Left lung (tissue), 10 donors: ENCODE data around the gene ARHGAP10. TPM values are rescaled to one million over a fixed set of nuclear protein-coding genes. Genes with fewer than 3 reads are reported as not detected.

ENCODE experiments used
- ATAC-seq: fragments of 200-7000 bp; cut with Tn5 transposase; one replicate; pipeline ENCODE4 v1.9.1; 2020; ENCODE audit warnings: moderate library complexity
- DNase-seq, 4 donors: peaks; one replicate each; pipeline ENCODE4 v3.0.0-alpha.2; 2013 to 2020
- H3K27ac ChIP-seq, 2 donors: fragments of 200-600 bp; sonication (generic) in 1 of 2; one replicate each; pipeline versions ENCODE4 v1.5.0 to v1.8.0; 2020 to 2021
- H3K27me3 ChIP-seq, 2 donors: fragments of 200-600 bp; sonication (generic) in 1 of 2; one replicate each; pipeline versions ENCODE4 v1.5.0 to v1.8.0; 2020 to 2021
- H3K36me3 ChIP-seq, 2 donors: fragments of 200-600 bp; sonication (generic) in 1 of 2; one replicate each; pipeline versions ENCODE4 v1.5.0 to v1.8.0; 2020 to 2021
- H3K4me1 ChIP-seq, 2 donors: fragments of 200-600 bp; one replicate each; pipeline ENCODE4 v1.8.0; 2021
- H3K4me3 ChIP-seq, 2 donors: fragments of 200-600 bp; sonication (generic) in 1 of 2; one replicate each; pipeline versions ENCODE4 v1.5.0 to v1.8.0; 2020 to 2021; ENCODE audit warnings: mild to moderate bottlenecking in 1 of 2
- H3K9me3 ChIP-seq, 2 donors: fragments of 200-600 bp; sonication (generic) in 1 of 2; one replicate each; pipeline versions ENCODE4 v1.5.0 to v1.8.0; 2020 to 2021
- intact Hi-C, 2 donors: fragments of 100-400 bp; cut with DNase I; formaldehyde crosslinking; loops; one replicate each; pipeline versions ENCODE4 v1.11.2 to v1.14.2; 2022
- polyA plus RNA-seq, 6 donors: library from polyadenylated mRNA; unstranded; fragments of 120-200 nt; gene quantifications; one replicate each; pipeline ENCODE4 v1.2.1, GENCODE V29; 2013; ENCODE audit not compliant: insufficient read length in 6 of 6
- total RNA-seq, 2 donors: library from RNA; stranded (reverse); fragmentation: NEBNext Ultra II Directional; extraction: Animal tissue kit (Norgen Biotek cat#: 25700); gene quantifications; one replicate each; pipeline ENCODE4 v1.2.1, GENCODE V29; 2021
- TF ChIP-seq, protein P1 (sequence below), 2 donors: fragments of 200-600 bp; sonication (generic) in 1 of 2; IDR thresholded peaks; one replicate each; pipeline versions ENCODE4 v1.5.0 to v1.8.0; 2021; ENCODE audit warnings: antibody characterized with exemption in 2 of 2
- donor health status: DM: no; HTN: yes; CAD: no.
- donor health status: DM: no; HTN: no; CAD: no.

The ARHGAP10 gene
- total and polyA plus RNA-seq, 8 donors: 11.6 to 25.4 (median 14.2) TPM

DNA sequence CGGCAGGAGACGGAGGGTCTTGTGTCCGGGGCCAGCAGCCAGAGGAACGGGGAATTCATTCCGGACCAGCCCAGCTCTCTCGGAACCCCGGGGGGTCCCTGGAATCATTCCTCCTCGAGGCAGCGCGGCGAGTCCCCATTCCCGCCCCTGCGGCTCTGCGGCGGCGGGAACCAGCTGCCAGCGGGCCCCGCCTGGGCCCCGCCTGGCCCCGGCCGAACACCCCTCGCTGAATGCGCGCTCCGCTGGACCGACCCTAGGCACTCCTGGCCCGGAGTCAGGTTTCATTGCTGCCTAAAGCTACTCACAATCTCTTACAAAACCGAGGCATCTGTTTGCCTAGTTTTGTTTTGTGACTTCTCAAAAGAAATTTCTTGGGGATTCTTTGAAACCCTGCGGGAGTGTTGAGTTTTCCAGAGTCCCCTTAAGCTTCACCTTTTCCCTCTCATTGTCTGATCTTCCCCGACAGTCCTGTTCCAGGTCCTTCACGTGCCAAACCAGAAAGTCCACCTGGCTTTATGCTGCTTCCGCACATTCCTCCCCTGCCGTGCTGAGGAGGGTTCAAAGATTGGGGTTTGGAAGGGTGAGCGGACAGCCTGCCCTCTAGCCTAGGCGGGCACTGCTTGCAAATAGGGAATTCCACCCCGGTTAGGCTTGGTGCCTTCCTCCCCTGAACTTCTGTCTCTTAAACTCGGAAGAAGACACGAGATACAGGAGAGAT, 789 bp downstream of the ARHGAP10 start:
- H3K9me3 ChIP-seq: no peaks in the 10 kb centered on the region
- H3K4me3 ChIP-seq: peak overlapping the region; percentile 64 to 90
- ATAC-seq (peak; percentile 72), DNase-seq (peak; percentile 42 to 82 (median 62))
- peaks cover 0 to 9% of the 10 kb centered on the region in 2 donors for H3K27me3 ChIP-seq
- peaks cover 4 to 29% of the 10 kb centered on the region in 2 donors for H3K4me1 ChIP-seq
- H3K36me3 ChIP-seq: no peaks in the 10 kb centered on the region
- peak overlapping the region; percentile 85 to 95 for H3K27ac ChIP-seq
- TF ChIP-seq, protein P1, sequence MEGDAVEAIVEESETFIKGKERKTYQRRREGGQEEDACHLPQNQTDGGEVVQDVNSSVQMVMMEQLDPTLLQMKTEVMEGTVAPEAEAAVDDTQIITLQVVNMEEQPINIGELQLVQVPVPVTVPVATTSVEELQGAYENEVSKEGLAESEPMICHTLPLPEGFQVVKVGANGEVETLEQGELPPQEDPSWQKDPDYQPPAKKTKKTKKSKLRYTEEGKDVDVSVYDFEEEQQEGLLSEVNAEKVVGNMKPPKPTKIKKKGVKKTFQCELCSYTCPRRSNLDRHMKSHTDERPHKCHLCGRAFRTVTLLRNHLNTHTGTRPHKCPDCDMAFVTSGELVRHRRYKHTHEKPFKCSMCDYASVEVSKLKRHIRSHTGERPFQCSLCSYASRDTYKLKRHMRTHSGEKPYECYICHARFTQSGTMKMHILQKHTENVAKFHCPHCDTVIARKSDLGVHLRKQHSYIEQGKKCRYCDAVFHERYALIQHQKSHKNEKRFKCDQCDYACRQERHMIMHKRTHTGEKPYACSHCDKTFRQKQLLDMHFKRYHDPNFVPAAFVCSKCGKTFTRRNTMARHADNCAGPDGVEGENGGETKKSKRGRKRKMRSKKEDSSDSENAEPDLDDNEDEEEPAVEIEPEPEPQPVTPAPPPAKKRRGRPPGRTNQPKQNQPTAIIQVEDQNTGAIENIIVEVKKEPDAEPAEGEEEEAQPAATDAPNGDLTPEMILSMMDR (IDR thresholded peaks at IDR 0.05): no peak
- intact Hi-C loops: no loop called here

DNA sequence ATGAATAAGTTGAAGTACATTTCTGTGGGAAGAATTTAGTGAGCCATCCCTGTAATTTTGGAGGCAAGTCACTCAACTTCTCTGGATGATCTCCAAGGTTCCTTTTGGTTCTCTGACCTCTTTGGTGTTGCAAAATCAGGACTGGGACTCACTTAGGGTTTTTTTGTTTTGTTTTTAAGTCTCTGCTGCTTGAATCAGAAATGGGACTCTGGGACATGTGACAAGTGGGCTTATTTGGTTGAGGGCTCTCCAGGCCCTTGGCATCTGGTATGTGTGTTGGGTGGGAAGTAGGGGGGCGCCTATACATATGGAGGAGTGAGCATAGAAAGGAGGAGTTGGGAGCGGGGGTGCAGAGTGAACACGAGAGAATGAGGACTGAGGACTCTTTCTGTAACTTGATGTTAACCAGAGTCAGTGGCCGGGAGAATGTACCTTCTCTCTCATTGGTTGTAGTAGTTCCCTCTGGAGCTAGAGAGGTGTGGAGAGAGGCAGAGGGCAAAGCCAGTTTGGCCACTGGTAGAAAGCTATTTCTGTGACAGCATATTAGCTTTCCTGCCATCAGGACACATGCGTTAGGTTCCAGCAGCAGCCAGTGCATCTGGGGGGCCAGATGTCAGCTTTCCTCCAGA, 1.9 kb downstream of the ARHGAP10 start:
- H3K4me3 ChIP-seq: peak overlapping the region; percentile 64 to 90
- H3K9me3 ChIP-seq: no peaks in the 10 kb centered on the region
- intact Hi-C loops: no loop called here
- ATAC-seq (no peak), DNase-seq (peak in 1 of 4 donors; percentile 14)
- H3K4me1 ChIP-seq: peaks cover 4 to 29% of the 10 kb centered on the region in 2 donors
- H3K36me3 ChIP-seq: no peaks in the 10 kb centered on the region
- peaks cover 0 to 9% of the 10 kb centered on the region in 2 donors for H3K27me3 ChIP-seq
- TF ChIP-seq, protein P1 (IDR thresholded peaks at IDR 0.05): no peak
- H3K27ac ChIP-seq: peak overlapping the region in 1 of 2 donors; percentile 16

DNA sequence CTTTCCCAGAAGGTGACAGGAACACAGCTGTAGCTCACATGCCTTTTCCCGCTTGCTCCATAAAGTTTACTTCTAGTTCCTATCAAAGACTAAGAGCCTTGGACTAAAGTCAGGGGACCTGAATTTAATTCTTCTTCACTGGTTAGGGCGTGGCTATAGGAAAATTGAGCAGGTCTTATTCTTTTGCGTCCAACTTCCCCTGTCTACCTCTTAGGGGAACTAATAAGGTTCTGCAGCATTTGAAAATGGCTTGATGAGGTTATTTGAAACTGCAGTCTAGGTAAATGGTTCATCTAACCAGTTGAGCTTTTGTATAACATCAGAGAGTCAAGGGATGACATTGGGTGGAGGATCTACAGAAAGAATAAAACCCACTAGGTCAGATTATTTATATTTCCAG, 2.6 kb downstream of the ARHGAP10 start:
- DNase-seq (no peak), ATAC-seq (no peak)
- H3K36me3 ChIP-seq: no peaks in the 10 kb centered on the region
- H3K9me3 ChIP-seq: no peaks in the 10 kb centered on the region
- H3K4me3 ChIP-seq: peak overlapping the region in 1 of 2 donors; percentile 64
- no peak overlapping the region for H3K27ac ChIP-seq
- H3K4me1 ChIP-seq: peaks cover 4 to 29% of the 10 kb centered on the region in 2 donors
- intact Hi-C loops: no loop called here
- H3K27me3 ChIP-seq: peaks cover 0 to 9% of the 10 kb centered on the region in 2 donors
- TF ChIP-seq, protein P1 (IDR thresholded peaks at IDR 0.05): no peak

DNA sequence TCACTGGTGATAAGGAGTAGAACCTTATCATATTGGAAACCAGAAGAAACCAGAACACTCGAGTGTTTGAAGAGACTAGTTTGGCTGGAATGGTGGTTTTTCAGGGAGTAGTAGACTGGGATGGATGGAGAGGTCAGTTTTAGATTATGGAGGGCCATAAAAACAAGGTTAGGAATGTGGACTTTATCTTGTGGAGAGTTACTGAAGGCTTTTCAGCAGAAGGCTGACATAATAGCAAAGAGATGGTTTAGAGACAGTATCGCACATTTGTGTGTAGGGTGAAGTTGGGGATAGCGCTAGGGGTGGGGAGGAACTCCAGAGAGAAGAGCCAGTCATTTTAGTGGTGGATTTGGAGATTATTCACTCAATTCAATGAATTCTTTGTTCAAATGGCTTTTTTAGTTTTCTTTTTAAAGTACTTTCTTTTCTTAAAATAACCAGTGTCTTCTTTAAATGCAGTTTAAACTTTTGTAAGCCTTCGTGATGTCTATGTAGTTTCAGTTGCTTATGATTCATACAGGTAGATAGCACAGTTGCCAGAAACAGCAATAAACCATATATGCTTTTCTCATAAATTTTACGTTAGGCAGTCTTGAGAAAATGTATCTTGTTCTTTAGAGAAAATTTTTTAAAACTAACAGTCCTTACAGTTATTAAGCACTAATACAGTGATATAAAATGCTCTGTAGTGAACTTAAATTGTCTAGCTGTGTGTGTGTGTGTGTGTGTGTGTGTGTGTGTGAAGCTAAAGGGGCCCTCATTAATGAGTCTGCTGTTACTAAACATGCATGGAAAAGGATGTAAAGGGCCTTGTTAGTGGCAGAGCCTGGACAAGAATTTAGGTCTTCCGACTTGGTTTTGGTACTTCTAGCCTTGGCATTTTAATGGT, 3.8 kb downstream of the ARHGAP10 start:
- TF ChIP-seq, protein P1 (IDR thresholded peaks at IDR 0.05): no peak
- Histone ChIP-seq H3K27ac (no peak overlapping the region), H3K4me3 (no peak overlapping the region), H3K4me1 (peaks cover 4 to 29% of the 10 kb centered on the region in 2 donors), H3K9me3 (no peaks in the 10 kb centered on the region), H3K36me3 (no peaks in the 10 kb centered on the region), H3K27me3 (peaks cover 0 to 9% of the 10 kb centered on the region in 2 donors)
- ATAC-seq (no peak), DNase-seq (no peak)
- intact Hi-C loops: no loop called here
